Glutamatergic neuron (in vitro differentiated cells): ENCODE results near the gene GALC. TPM values are rescaled to one million over a fixed set of nuclear protein-coding genes. Genes with fewer than 3 reads are reported as not detected.

Source experiments
- DNase-seq: peaks from one replicate; pipeline ENCODE4 v3.0.0; 2022
- H3K27ac Mint-ChIP-seq: one replicate; pipeline ENCODE4 v1.8.0; 2020; ENCODE audit warnings: mild to moderate bottlenecking, mixed read lengths, inconsistent platforms; ENCODE audit not compliant: unreplicated experiment
- H3K27me3 Mint-ChIP-seq: one replicate; pipeline ENCODE4 v1.8.0; 2020; ENCODE audit warnings: mild to moderate bottlenecking, moderate library complexity, mixed read lengths, inconsistent platforms; ENCODE audit not compliant: unreplicated experiment
- H3K36me3 Mint-ChIP-seq: one replicate; pipeline ENCODE4 v1.8.0; 2020; ENCODE audit warnings: mild to moderate bottlenecking, mixed read lengths, inconsistent platforms; ENCODE audit not compliant: unreplicated experiment
- H3K4me1 Mint-ChIP-seq: one replicate; pipeline ENCODE4 v1.8.0; 2020; ENCODE audit warnings: mild to moderate bottlenecking, low read depth, mixed read lengths, inconsistent platforms; ENCODE audit not compliant: unreplicated experiment
- H3K4me3 Mint-ChIP-seq: one replicate; pipeline ENCODE4 v1.8.0; 2020; ENCODE audit warnings: mild to moderate bottlenecking, mixed read lengths, inconsistent platforms; ENCODE audit not compliant: unreplicated experiment
- H3K9me3 Mint-ChIP-seq: one replicate; pipeline ENCODE4 v1.8.0; 2020; ENCODE audit warnings: mild to moderate bottlenecking, moderate library complexity, mixed read lengths, inconsistent platforms; ENCODE audit not compliant: unreplicated experiment
- CTCF ChIP-seq: fragments of 200-600 bp; sonication (generic); IDR thresholded peaks from one replicate; pipeline ENCODE4 v1.5.0; 2021; ENCODE audit not compliant: partially characterized antibody, unreplicated experiment
- total RNA-seq: library from RNA; stranded (reverse); fragmentation: NEBNext Ultra II Directional; extraction: Animal tissue kit (Norgen Biotek cat#: 25700); gene quantifications from one replicate; pipeline ENCODE4 v1.2.1, GENCODE V29; 2021; ENCODE audit not compliant: unreplicated experiment

Gene GALC
- total RNA-seq, 1 donor from 2014 or later: 16.1 TPM

- Mint-ChIP-seq H3K27me3 (no peaks in the 10 kb centered on the region), H3K36me3 (no peaks in the 10 kb centered on the region), H3K4me1 (no peaks in the 10 kb centered on the region), H3K9me3 (no peaks in the 10 kb centered on the region), H3K4me3 (no peak overlapping the region), H3K27ac (no peak overlapping the region)
- no peak for DNase-seq
- TF ChIP-seq CTCF: no peak
These were observed 11.6 kb upstream of the GALC start for GRCh38 chr14:88004506-88005036.

- Mint-ChIP-seq H3K4me3 (no peak overlapping the region), H3K36me3 (no peaks in the 10 kb centered on the region), H3K27ac (no peak overlapping the region), H3K9me3 (no peaks in the 10 kb centered on the region), H3K27me3 (no peaks in the 10 kb centered on the region), H3K4me1 (no peaks in the 10 kb centered on the region)
- TF ChIP-seq CTCF: no peak
- DNase-seq: no peak
These were observed 10.4 kb upstream of the GALC start for GRCh38 chr14:88003425-88003824.

GRCh38 chr14:88002421-88003075 is 9.6 kb upstream of the GALC start:
- no peaks in the 10 kb centered on the region for H3K4me1 Mint-ChIP-seq
- H3K27ac Mint-ChIP-seq: no peak overlapping the region
- no peaks in the 10 kb centered on the region for H3K36me3 Mint-ChIP-seq

GRCh38 chr14:87999277-87999676 is 6.3 kb upstream of the GALC start:
- Mint-ChIP-seq H3K36me3 (no peaks in the 10 kb centered on the region), H3K4me3 (no peak overlapping the region), H3K27ac (no peak overlapping the region), H3K9me3 (no peaks in the 10 kb centered on the region), H3K4me1 (no peaks in the 10 kb centered on the region), H3K27me3 (no peaks in the 10 kb centered on the region)
- TF ChIP-seq CTCF: no peak
- DNase-seq: no peak

More at GRCh38 chr14:88002421-88003075, 9.6 kb upstream of the GALC start:
- TF ChIP-seq CTCF: no peak
- Mint-ChIP-seq H3K4me3 (no peak overlapping the region), H3K27me3 (no peaks in the 10 kb centered on the region), H3K9me3 (no peaks in the 10 kb centered on the region)
- DNase-seq: no peak

GRCh38 chr14:87998482-87998881 is 5.5 kb upstream of the GALC start:
- DNase-seq: no peak
- Mint-ChIP-seq H3K4me3 (no peak overlapping the region), H3K36me3 (no peaks in the 10 kb centered on the region), H3K4me1 (peaks cover 2% of the 10 kb centered on the region), H3K9me3 (peaks cover 3% of the 10 kb centered on the region), H3K27me3 (no peaks in the 10 kb centered on the region), H3K27ac (no peak overlapping the region)
- TF ChIP-seq CTCF: no peak
